A673 (cell line): ENCODE results near the gene HERC4.

Experiments used
- CTCF ChIP-seq: fragments of 300-800, 200-600 bp; sonication (generic); conservative IDR thresholded peaks from 2 replicates; pipeline ENCODE4 v1.5.1; 2017; ENCODE audit warnings: low read depth, mild to moderate bottlenecking, antibody characterized with exemption, low read length, moderate library complexity, mixed read lengths
- EZH2 ChIP-seq: fragments of 200-600 bp; sonication (generic); IDR thresholded peaks from 2 replicates; pipeline ENCODE4 v1.6.1; 2017; ENCODE audit warnings: borderline replicate concordance, low read depth, mild to moderate bottlenecking, mixed read lengths, antibody characterized with exemption, low read length; ENCODE audit not compliant: poor library complexity, severe bottlenecking

GRCh38 chr10:67971311-67971710, 103.8 kb downstream of the HERC4 start:
- TF ChIP-seq CTCF = no peak
- no peak for TF ChIP-seq EZH2
